ENCODE data around the gene GPT2.

Gene GPT2

GRCh38 chr16:46882304-46882939, 1.7 kb upstream of the GPT2 start:
- no peak for ATAC-seq (replicated peaks)
- Mint-ChIP-seq H3K4me1 (ENCODE audit: low read depth in 2 of 2) (peaks cover 9 to 10% of the 10 kb centered on the region in 2 donors), H3K36me3 (ENCODE audit: insufficient read depth) (no peaks in the 10 kb centered on the region), H3K27me3 (peaks cover 21 to 32% of the 10 kb centered on the region in 2 donors), H3K9me3 (no peaks in the 10 kb centered on the region), H3K27ac (no peak overlapping the region), H3K4me3 (peak overlapping the region in 1 of 2 donors; percentile 6)
- DNase-seq, result no peak

- Mint-ChIP-seq H3K27me3 (peaks cover 21 to 32% of the 10 kb centered on the region in 2 donors), H3K4me3 (peak overlapping the region; percentile 78 to 88), H3K36me3 (ENCODE audit: insufficient read depth) (no peaks in the 10 kb centered on the region), H3K27ac (no peak overlapping the region), H3K4me1 (ENCODE audit: low read depth in 2 of 2) (peaks cover 9 to 10% of the 10 kb centered on the region in 2 donors), H3K9me3 (no peaks in the 10 kb centered on the region)
- no peak for DNase-seq
- no peak for ATAC-seq (replicated peaks)
Measured at GRCh38 chr16:46882940-46883307, 1.2 kb upstream of the GPT2 start.

DNA sequence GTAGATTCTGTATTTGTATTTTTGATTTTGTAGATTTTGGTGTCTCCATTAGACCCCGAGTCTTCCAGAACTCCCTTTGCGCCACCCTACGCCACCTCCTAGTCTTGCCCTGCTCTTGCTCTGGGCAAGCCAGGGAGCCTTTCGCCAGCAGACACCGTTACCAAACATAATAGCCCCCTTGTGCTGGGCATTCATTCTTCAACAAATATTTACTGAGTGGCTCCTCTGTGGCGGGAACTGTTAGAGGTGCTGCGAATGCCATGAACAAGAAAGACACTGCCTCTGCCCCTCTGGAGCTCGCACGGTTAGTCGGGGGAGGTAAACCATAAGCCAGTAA, 841 bp upstream of the GPT2 start:
- Mint-ChIP-seq H3K36me3 (ENCODE audit: insufficient read depth) (no peaks in the 10 kb centered on the region), H3K4me3 (peak overlapping the region; percentile 78 to 88), H3K27me3 (peaks cover 21 to 32% of the 10 kb centered on the region in 2 donors), H3K4me1 (ENCODE audit: low read depth in 2 of 2) (peaks cover 9 to 10% of the 10 kb centered on the region in 2 donors), H3K9me3 (no peaks in the 10 kb centered on the region), H3K27ac (no peak overlapping the region)
- no peak for DNase-seq
- ATAC-seq (replicated peaks), result no peak

DNA sequence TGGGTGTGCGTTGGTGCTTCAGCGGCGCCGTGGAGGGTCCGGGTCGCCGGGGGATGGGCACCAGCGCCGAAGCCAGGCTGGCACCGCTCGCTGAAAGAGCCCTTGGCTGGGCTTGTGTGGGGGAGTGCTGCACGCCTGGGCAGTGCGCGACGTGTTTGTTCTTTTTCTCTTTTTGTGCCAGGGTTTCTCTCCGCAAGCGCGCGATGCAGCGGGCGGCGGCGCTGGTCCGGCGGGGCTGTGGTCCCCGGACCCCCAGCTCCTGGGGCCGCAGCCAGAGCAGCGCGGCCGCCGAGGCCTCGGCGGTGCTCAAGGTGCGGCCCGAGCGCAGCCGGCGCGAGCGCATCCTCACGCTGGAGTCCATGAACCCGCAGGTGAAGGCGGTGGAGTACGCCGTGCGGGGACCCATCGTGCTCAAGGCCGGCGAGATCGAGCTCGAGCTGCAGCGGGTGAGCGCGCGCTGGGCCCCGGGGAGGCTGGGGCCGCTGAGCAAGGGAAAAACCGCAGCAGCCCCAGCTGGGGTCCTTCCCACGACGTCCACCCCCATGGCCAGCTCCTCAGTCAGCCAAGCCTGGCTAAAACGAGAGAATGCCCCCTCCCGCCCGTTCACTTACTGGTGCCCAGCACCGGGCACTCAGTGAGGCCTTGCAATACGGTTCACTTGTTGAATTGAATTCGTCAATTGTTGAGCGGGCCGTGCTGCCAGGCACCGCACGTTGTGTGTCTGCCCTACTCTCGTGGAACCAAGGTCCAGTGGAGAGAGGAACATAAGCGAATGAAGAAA, 541 bp downstream of the GPT2 start:
- peak overlapping the region; percentile 78 to 88 for H3K4me3 Mint-ChIP-seq
- peaks cover 21 to 32% of the 10 kb centered on the region in 2 donors for H3K27me3 Mint-ChIP-seq
- H3K36me3 Mint-ChIP-seq (ENCODE audit: insufficient read depth), result no peaks in the 10 kb centered on the region
- ATAC-seq (replicated peaks) (peak; percentile 25), DNase-seq (no peak)
- H3K4me1 Mint-ChIP-seq (ENCODE audit: low read depth in 2 of 2), result peaks cover 9 to 10% of the 10 kb centered on the region in 2 donors
- no peak overlapping the region for H3K27ac Mint-ChIP-seq
- H3K9me3 Mint-ChIP-seq, result no peaks in the 10 kb centered on the region

- ATAC-seq (replicated peaks) (no peak), DNase-seq (no peak)
- peaks cover 16 to 19% of the 10 kb centered on the region in 2 donors for H3K27me3 Mint-ChIP-seq
- H3K4me1 Mint-ChIP-seq (ENCODE audit: low read depth in 2 of 2), result peaks cover 9 to 10% of the 10 kb centered on the region in 2 donors
- H3K36me3 Mint-ChIP-seq (ENCODE audit: insufficient read depth), result peaks cover 2% of the 10 kb centered on the region
- H3K4me3 Mint-ChIP-seq, result peak overlapping the region in 1 of 2 donors; percentile 61
- H3K27ac Mint-ChIP-seq, result no peak overlapping the region
- H3K9me3 Mint-ChIP-seq, result no peaks in the 10 kb centered on the region
Measured at GRCh38 chr16:46885960-46886763, 2.0 kb downstream of the GPT2 start.

GRCh38 chr16:46886764-46887523, 2.8 kb downstream of the GPT2 start:
- Mint-ChIP-seq H3K27me3 (peaks cover 16 to 18% of the 10 kb centered on the region in 2 donors), H3K4me3 (no peak overlapping the region), H3K27ac (no peak overlapping the region), H3K9me3 (no peaks in the 10 kb centered on the region), H3K4me1 (ENCODE audit: low read depth in 2 of 2) (peaks cover 9 to 10% of the 10 kb centered on the region in 2 donors), H3K36me3 (ENCODE audit: insufficient read depth) (peaks cover 2% of the 10 kb centered on the region)
- ATAC-seq (replicated peaks) (no peak), DNase-seq (no peak)

DNA sequence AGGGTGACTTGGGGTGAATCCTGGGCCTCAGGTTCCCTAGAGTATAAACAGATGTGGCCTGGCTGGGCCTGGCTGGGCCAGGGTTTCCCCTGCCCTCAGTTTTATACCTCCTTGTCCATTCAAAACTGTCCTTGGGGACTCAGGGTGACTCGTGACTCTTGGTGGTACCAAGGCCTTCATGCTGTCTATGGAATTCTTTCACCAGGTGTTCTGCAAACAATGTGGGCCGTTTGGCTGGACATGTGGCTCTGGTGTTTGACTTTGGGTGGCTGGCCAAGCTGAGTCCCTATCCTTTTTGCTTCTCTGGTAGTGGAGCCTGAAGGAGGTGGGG, 3.3 kb downstream of the GPT2 start:
- H3K4me3 Mint-ChIP-seq, result no peak overlapping the region
- no peaks in the 10 kb centered on the region for H3K9me3 Mint-ChIP-seq
- H3K27ac Mint-ChIP-seq, result no peak overlapping the region
- DNase-seq, result no peak
- peaks cover 16 to 18% of the 10 kb centered on the region in 2 donors for H3K27me3 Mint-ChIP-seq
- peaks cover 2% of the 10 kb centered on the region for H3K36me3 Mint-ChIP-seq (ENCODE audit: insufficient read depth)
- no peak for ATAC-seq (replicated peaks)
- peaks cover 9% of the 10 kb centered on the region in 2 donors for H3K4me1 Mint-ChIP-seq (ENCODE audit: low read depth in 2 of 2)

- H3K27me3 Mint-ChIP-seq, result peaks cover 10 to 18% of the 10 kb centered on the region in 2 donors
- peaks cover 2% of the 10 kb centered on the region for H3K36me3 Mint-ChIP-seq (ENCODE audit: insufficient read depth)
- H3K4me1 Mint-ChIP-seq (ENCODE audit: low read depth in 2 of 2), result peaks cover 4% of the 10 kb centered on the region in 2 donors
- ATAC-seq (replicated peaks), result no peak
- no peaks in the 10 kb centered on the region for H3K9me3 Mint-ChIP-seq
- H3K27ac Mint-ChIP-seq, result no peak overlapping the region
- DNase-seq, result no peak
- H3K4me3 Mint-ChIP-seq, result no peak overlapping the region
Measured at GRCh38 chr16:46889245-46889941, 5.2 kb downstream of the GPT2 start.

DNA sequence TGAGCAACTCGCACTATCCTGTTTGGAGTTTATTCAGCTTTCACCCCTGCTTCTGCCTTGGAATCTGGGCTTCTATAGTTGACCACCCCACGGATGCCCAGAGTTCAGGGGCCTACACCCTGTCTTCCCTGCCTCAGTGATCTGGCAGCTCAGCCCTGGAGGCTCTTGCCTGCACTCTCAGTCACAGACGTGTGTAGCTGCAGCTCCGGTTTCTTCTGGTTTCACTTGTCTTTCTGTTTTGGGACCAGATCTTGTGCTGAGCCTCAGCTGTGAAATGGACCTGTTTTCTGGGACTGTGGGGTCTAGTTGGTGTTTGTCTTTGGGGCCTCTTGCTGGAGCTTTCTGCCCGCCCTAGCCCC, 5.8 kb downstream of the GPT2 start:
- peaks cover 3 to 4% of the 10 kb centered on the region in 2 donors for H3K4me1 Mint-ChIP-seq (ENCODE audit: low read depth in 2 of 2)

GRCh38 chr16:46891910-46892309, 7.7 kb downstream of the GPT2 start:
- DNase-seq, result no peak
- Mint-ChIP-seq H3K27me3 (peaks cover 0 to 10% of the 10 kb centered on the region in 2 donors), H3K27ac (peak overlapping the region in 1 of 2 donors; percentile 19), H3K36me3 (ENCODE audit: insufficient read depth) (peaks cover 2% of the 10 kb centered on the region), H3K4me3 (no peak overlapping the region), H3K9me3 (no peaks in the 10 kb centered on the region), H3K4me1 (ENCODE audit: low read depth in 2 of 2) (no peaks in the 10 kb centered on the region)
- no peak for ATAC-seq (replicated peaks)

More for the DNA sequence above, 5.8 kb downstream of the GPT2 start:
- H3K27ac Mint-ChIP-seq, result no peak overlapping the region
- DNase-seq, result no peak
- peaks cover 2% of the 10 kb centered on the region for H3K36me3 Mint-ChIP-seq (ENCODE audit: insufficient read depth)
- H3K27me3 Mint-ChIP-seq, result peaks cover 9 to 17% of the 10 kb centered on the region in 2 donors
- ATAC-seq (replicated peaks), result no peak
- H3K9me3 Mint-ChIP-seq, result no peaks in the 10 kb centered on the region
- H3K4me3 Mint-ChIP-seq, result no peak overlapping the region

- peaks cover 2% of the 10 kb centered on the region for H3K36me3 Mint-ChIP-seq (ENCODE audit: insufficient read depth)
Measured at GRCh38 chr16:46894036-46894672, 10.0 kb downstream of the GPT2 start.

More at GRCh38 chr16:46894036-46894672, 10.0 kb downstream of the GPT2 start:
- Mint-ChIP-seq H3K9me3 (no peaks in the 10 kb centered on the region), H3K4me3 (no peak overlapping the region), H3K27ac (no peak overlapping the region), H3K4me1 (ENCODE audit: low read depth in 2 of 2) (no peaks in the 10 kb centered on the region), H3K27me3 (peaks cover 0 to 7% of the 10 kb centered on the region in 2 donors)
- ATAC-seq (replicated peaks) (no peak), DNase-seq (no peak)
